Activated T-cell treated with anti-CD3 and anti-CD28 coated beads, Interleukin-2, amount 50 U/mL, for 72 hours (primary cell): ENCODE results near the gene TMEM63B. TPM values are rescaled to one million over a fixed set of nuclear protein-coding genes. Genes with fewer than 3 reads are reported as not detected.
"Not testable (repeated sequence)": the region's sequence is repeated elsewhere in the genome, so short reads cannot be mapped to it uniquely, and the experiment has no call there.

Source experiments
- ATAC-seq, 2 donors: fragments of 150-1000 bp; cut with Tn5 transposase; replicated peaks in 1 of 2; 2 replicates each; pipeline ENCODE4 v1.10.0; 2021; ENCODE audit warnings: moderate library complexity in 2 of 2, mild to moderate bottlenecking in 1 of 2
- DNase-seq, 2 donors: peaks; one replicate each; pipeline ENCODE4 v3.0.0; 2021 to 2022; ENCODE audit warnings: mixed read lengths in 1 of 2
- H3K27ac Mint-ChIP-seq: one replicate; pipeline ENCODE4 v1.8.0; 2022; ENCODE audit warnings: mild to moderate bottlenecking, moderate library complexity, mixed read lengths
- H3K27me3 Mint-ChIP-seq: one replicate; pipeline ENCODE4 v1.8.0; 2022; ENCODE audit warnings: low read depth, mixed read lengths
- H3K36me3 Mint-ChIP-seq, 2 donors: one replicate each; pipeline ENCODE4 v1.8.0; 2022; ENCODE audit warnings: mixed read lengths in 2 of 2, mild to moderate bottlenecking in 1 of 2; ENCODE audit not compliant: insufficient read depth in 2 of 2
- H3K4me1 Mint-ChIP-seq: one replicate; pipeline ENCODE4 v1.8.0; 2022; ENCODE audit warnings: low read depth, mixed read lengths
- H3K4me3 Mint-ChIP-seq, 2 donors: one replicate each; pipeline ENCODE4 v1.8.0; 2022; ENCODE audit warnings: mild to moderate bottlenecking in 2 of 2, mixed read lengths in 2 of 2, moderate library complexity in 2 of 2
- H3K9me3 Mint-ChIP-seq, 2 donors: one replicate each; pipeline ENCODE4 v1.8.0; 2022; ENCODE audit warnings: mixed read lengths in 2 of 2
- total RNA-seq, 2 donors: library from RNA; stranded (reverse); gene quantifications; one replicate each; pipeline ENCODE4 v1.2.3, GENCODE V29; 2022

TMEM63B gene
- total RNA-seq, 2 donors from 2014 or later: 16.3 to 17.9 TPM

GRCh38 chr6:44192428-44193041, 65.2 kb downstream of the TMEM63B start:
- Mint-ChIP-seq H3K4me3 (no peak overlapping the region), H3K27ac (no peak overlapping the region), H3K36me3 (no peaks in the 10 kb centered on the region), H3K4me1 (peaks cover 9% of the 10 kb centered on the region), H3K9me3 (no peaks in the 10 kb centered on the region), H3K27me3 (peaks cover 7% of the 10 kb centered on the region)
- DNase-seq: no peak
- no peak for ATAC-seq

GRCh38 chr6:44193307-44193910, 66.1 kb downstream of the TMEM63B start:
- DNase-seq: no peak
- Mint-ChIP-seq H3K4me1 (peaks cover 9% of the 10 kb centered on the region), H3K4me3 (no peak overlapping the region), H3K36me3 (no peaks in the 10 kb centered on the region), H3K9me3 (no peaks in the 10 kb centered on the region), H3K27ac (no peak overlapping the region), H3K27me3 (peaks cover 7% of the 10 kb centered on the region)
- no peak for ATAC-seq

GRCh38 chr6:44194326-44194725, 67.0 kb downstream of the TMEM63B start:
- H3K9me3 Mint-ChIP-seq: no peaks in the 10 kb centered on the region
- no peak overlapping the region for H3K4me3 Mint-ChIP-seq
- peaks cover 7% of the 10 kb centered on the region for H3K27me3 Mint-ChIP-seq
- DNase-seq (no peak), ATAC-seq (no peak)
- H3K4me1 Mint-ChIP-seq: peaks cover 7% of the 10 kb centered on the region
- no peaks in the 10 kb centered on the region for H3K36me3 Mint-ChIP-seq
- no peak overlapping the region for H3K27ac Mint-ChIP-seq

GRCh38 chr6:44196351-44196750, 69.0 kb downstream of the TMEM63B start:
- not testable (repeated sequence) for H3K9me3 Mint-ChIP-seq, DNase-seq, H3K27ac Mint-ChIP-seq, ATAC-seq, H3K4me3 Mint-ChIP-seq, H3K4me1 Mint-ChIP-seq, H3K36me3 Mint-ChIP-seq
- peaks cover 12% of the 10 kb centered on the region for H3K27me3 Mint-ChIP-seq

GRCh38 chr6:44198684-44199083, 71.3 kb downstream of the TMEM63B start:
- ATAC-seq: no peak
- no peaks in the 10 kb centered on the region for H3K4me1 Mint-ChIP-seq
- no peaks in the 10 kb centered on the region for H3K9me3 Mint-ChIP-seq
- H3K36me3 Mint-ChIP-seq: no peaks in the 10 kb centered on the region
- DNase-seq: no peak
- H3K4me3 Mint-ChIP-seq: no peak overlapping the region
- peaks cover 12% of the 10 kb centered on the region for H3K27me3 Mint-ChIP-seq
- H3K27ac Mint-ChIP-seq: no peak overlapping the region

GRCh38 chr6:44199883-44200282, 72.5 kb downstream of the TMEM63B start:
- H3K27ac Mint-ChIP-seq: no peak overlapping the region
- no peaks in the 10 kb centered on the region for H3K4me1 Mint-ChIP-seq
- no peak overlapping the region for H3K4me3 Mint-ChIP-seq
- H3K36me3 Mint-ChIP-seq: no peaks in the 10 kb centered on the region
- H3K9me3 Mint-ChIP-seq: no peaks in the 10 kb centered on the region
- H3K27me3 Mint-ChIP-seq: peaks cover 12% of the 10 kb centered on the region
- no peak for DNase-seq
- ATAC-seq: no peak

GRCh38 chr6:44201200-44201599, 73.8 kb downstream of the TMEM63B start:
- Mint-ChIP-seq H3K27me3 (peaks cover 5% of the 10 kb centered on the region), H3K4me1 (no peaks in the 10 kb centered on the region), H3K36me3 (no peaks in the 10 kb centered on the region), H3K4me3 (no peak overlapping the region), H3K9me3 (no peaks in the 10 kb centered on the region), H3K27ac (no peak overlapping the region)
- ATAC-seq (no peak), DNase-seq (no peak)

GRCh38 chr6:44201638-44202303, 74.4 kb downstream of the TMEM63B start:
- no peak overlapping the region for H3K27ac Mint-ChIP-seq
- H3K36me3 Mint-ChIP-seq: no peaks in the 10 kb centered on the region
- DNase-seq (no peak), ATAC-seq (no peak)
- H3K4me1 Mint-ChIP-seq: no peaks in the 10 kb centered on the region
- H3K9me3 Mint-ChIP-seq: no peaks in the 10 kb centered on the region
- H3K27me3 Mint-ChIP-seq: peaks cover 5% of the 10 kb centered on the region
- H3K4me3 Mint-ChIP-seq: no peak overlapping the region

- no peaks in the 10 kb centered on the region for H3K36me3 Mint-ChIP-seq
- peaks cover 5% of the 10 kb centered on the region for H3K27me3 Mint-ChIP-seq
- ATAC-seq: no peak
- H3K4me1 Mint-ChIP-seq: no peaks in the 10 kb centered on the region
- H3K4me3 Mint-ChIP-seq: no peak overlapping the region
- no peaks in the 10 kb centered on the region for H3K9me3 Mint-ChIP-seq
- DNase-seq: no peak
- no peak overlapping the region for H3K27ac Mint-ChIP-seq
Observed at GRCh38 chr6:44202332-44202971, 75.1 kb downstream of the TMEM63B start.

GRCh38 chr6:44202972-44203750, 75.8 kb downstream of the TMEM63B start:
- Mint-ChIP-seq H3K27ac (no peak overlapping the region), H3K27me3 (peaks cover 7% of the 10 kb centered on the region), H3K9me3 (no peaks in the 10 kb centered on the region), H3K4me1 (no peaks in the 10 kb centered on the region), H3K36me3 (no peaks in the 10 kb centered on the region), H3K4me3 (no peak overlapping the region)
- DNase-seq (no peak), ATAC-seq (no peak)

- Mint-ChIP-seq H3K27ac (no peak overlapping the region), H3K36me3 (no peaks in the 10 kb centered on the region), H3K4me3 (no peak overlapping the region), H3K27me3 (peaks cover 15% of the 10 kb centered on the region), H3K9me3 (no peaks in the 10 kb centered on the region), H3K4me1 (no peaks in the 10 kb centered on the region)
- DNase-seq (no peak), ATAC-seq (no peak)
Observed at GRCh38 chr6:44203955-44204354, 76.6 kb downstream of the TMEM63B start.
